ENCODE measurements around the gene BRME1. TPM values are rescaled to one million over a fixed set of nuclear protein-coding genes. Genes with fewer than 3 reads are reported as not detected.

The BRME1 gene
- total and polyA plus RNA-seq, 2 of the 13 experiments (the other 11 are each of a cell fraction or from before 2014, with no cell fraction given), result 0.74 to 1.5 TPM

DNA sequence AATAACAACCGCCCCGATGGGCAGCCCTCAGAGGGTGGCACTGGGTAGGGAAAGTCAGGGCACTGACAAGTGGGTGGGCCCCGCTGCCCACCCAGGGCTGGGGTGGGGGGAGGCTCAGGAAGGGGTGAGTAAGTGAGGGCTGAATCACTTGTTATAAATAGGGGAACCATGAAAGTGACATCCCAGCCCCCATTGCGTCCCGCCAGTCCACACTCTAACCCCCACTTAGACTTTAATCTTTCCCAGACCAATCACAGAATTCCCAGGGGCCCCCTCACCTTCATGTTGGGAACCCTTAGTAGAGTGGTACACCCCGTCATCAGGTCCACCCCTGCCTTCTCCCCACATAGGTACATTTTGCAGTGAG, 66.0 kb downstream of the BRME1 start:
- WGBS (ENCODE audit: low lambda C conversion rate), result 97% methylated on average over 6 of the region's 6 CpGs
- Histone ChIP-seq H2AFZ (ENCODE audit: low read length) (no peak overlapping the region), H3K27me3 (ENCODE audit: control insufficient read depth in 1 of 2, insufficient read depth in 2 of 2, low read length in 2 of 2) (no peaks in the 10 kb centered on the region), H3K9me3 (ENCODE audit: low read length) (no peaks in the 10 kb centered on the region), H3K4me2 (ENCODE audit: low read depth, low read length) (peak overlapping the region; percentile 19; the same call in 1 of the 2 replicates), H3K79me2 (ENCODE audit: insufficient read depth, low read length) (peaks cover 25% of the 10 kb centered on the region), H4K20me1 (ENCODE audit: insufficient read depth, low read length) (no peaks in the 10 kb centered on the region), H3K4me3 (replicated peaks in 1 of 3; ENCODE audit: insufficient read depth in 1 of 3, low read depth in 2 of 3, low read length in 3 of 3) (no peak overlapping the region), H3K27ac (ENCODE audit: extremely low read length, insufficient read depth, low read length) (no peak overlapping the region), H3K9ac (ENCODE audit: insufficient read depth, low read depth, low read length) (no peak overlapping the region), H3K4me1 (ENCODE audit: insufficient read depth, low read length) (peaks cover 55% of the 10 kb centered on the region), H3K36me3 (replicated peaks in 1 of 2; ENCODE audit: control insufficient read depth in 1 of 2, insufficient read depth in 2 of 2, low read length in 2 of 2) (no peaks in the 10 kb centered on the region; a peak in 2 of 5 replicates)
- peak; percentile 5 for TF ChIP-seq AGO2 (optimal IDR thresholded peaks at IDR 0.05; ENCODE audit: low read depth, low read length)
- TF ChIP-seq, protein P1, sequence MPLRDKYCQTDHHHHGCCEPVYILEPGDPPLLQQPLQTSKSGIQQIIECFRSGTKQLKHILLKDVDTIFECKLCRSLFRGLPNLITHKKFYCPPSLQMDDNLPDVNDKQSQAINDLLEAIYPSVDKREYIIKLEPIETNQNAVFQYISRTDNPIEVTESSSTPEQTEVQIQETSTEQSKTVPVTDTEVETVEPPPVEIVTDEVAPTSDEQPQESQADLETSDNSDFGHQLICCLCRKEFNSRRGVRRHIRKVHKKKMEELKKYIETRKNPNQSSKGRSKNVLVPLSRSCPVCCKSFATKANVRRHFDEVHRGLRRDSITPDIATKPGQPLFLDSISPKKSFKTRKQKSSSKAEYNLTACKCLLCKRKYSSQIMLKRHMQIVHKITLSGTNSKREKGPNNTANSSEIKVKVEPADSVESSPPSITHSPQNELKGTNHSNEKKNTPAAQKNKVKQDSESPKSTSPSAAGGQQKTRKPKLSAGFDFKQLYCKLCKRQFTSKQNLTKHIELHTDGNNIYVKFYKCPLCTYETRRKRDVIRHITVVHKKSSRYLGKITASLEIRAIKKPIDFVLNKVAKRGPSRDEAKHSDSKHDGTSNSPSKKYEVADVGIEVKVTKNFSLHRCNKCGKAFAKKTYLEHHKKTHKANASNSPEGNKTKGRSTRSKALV (CRISPR knock-in tag; IDR thresholded peaks at IDR 0.05), result no peak
- in situ Hi-C loops (cut with HindIII; ENCODE audit: extremely low pct_ligation_motif_present, low pct_unique_long_range_greater_than_20kb) (no loop called here), intact Hi-C loops (cut with micrococcal nuclease; ENCODE audit: unreplicated experiment) (no loop called here)
- POLR2A ChIA-PET, result no interaction called here
- no TSS peak for BruUV-seq (replicated peaks)
- CTCF ChIA-PET (ENCODE audit: low intra/inter-chr PET ratio, low total read pairs), result no interaction called here
- FAIRE-seq (no peak), DNase-seq (ENCODE audit: low spot score) (no peak), ATAC-seq (no peak)

DNA sequence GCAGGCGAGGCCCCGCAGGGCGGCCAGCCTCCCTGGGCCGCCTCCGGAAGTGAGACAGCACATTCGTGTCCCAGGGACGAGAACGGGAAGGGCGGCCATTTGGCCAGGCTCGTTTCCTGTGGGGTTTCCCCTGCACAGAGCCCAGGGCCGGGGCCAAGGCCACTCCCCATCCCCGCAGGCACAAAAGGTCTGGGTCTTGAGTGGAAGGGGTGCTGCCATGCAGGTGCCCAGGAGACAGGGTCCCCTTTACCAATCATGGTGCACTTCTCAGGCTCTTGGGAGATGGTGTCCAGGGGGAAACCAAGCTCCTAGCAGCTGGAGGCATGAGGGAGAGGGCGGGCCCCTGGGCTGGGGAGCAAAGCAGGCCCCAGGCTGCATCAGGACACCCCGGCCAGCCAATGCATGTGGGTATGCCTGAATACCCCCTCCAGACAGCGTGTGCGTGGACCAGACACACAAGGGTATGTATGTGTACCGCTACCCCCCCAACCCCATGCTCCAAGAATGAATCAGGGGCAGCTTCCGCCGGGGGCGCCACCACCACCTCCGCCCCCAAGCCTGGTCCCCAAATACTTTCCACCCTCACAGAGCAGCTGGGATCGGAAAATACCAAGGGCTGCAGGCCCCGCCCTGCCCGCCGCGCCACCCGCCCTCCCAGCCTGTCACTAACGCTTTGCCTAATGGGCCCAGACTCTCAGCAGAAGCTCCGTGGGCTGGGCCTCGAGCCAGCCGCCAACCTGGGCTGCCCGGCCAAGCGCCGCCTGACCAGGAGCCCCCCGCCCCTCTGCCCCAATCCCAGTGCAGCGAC, 66.6 kb downstream of the BRME1 start:
- no peak overlapping the region for H3K27ac ChIP-seq (ENCODE audit: extremely low read length, insufficient read depth, low read length)
- FAIRE-seq, result no peak

More for the DNA sequence above, 66.6 kb downstream of the BRME1 start:
- Histone ChIP-seq H3K36me3 (replicated peaks in 1 of 2; ENCODE audit: control insufficient read depth in 1 of 2, insufficient read depth in 2 of 2, low read length in 2 of 2) (no peaks in the 10 kb centered on the region; a peak in 2 of 5 replicates), H4K20me1 (ENCODE audit: insufficient read depth, low read length) (no peaks in the 10 kb centered on the region), H2AFZ (ENCODE audit: low read length) (no peak overlapping the region), H3K79me2 (ENCODE audit: insufficient read depth, low read length) (peaks cover 25% of the 10 kb centered on the region), H3K9ac (ENCODE audit: insufficient read depth, low read depth, low read length) (no peak overlapping the region), H3K4me2 (ENCODE audit: low read depth, low read length) (no peak overlapping the region), H3K27me3 (ENCODE audit: control insufficient read depth in 1 of 2, insufficient read depth in 2 of 2, low read length in 2 of 2) (no peaks in the 10 kb centered on the region), H3K4me1 (ENCODE audit: insufficient read depth, low read length) (peaks cover 53% of the 10 kb centered on the region), H3K9me3 (ENCODE audit: low read length) (no peaks in the 10 kb centered on the region), H3K4me3 (replicated peaks in 1 of 3; ENCODE audit: insufficient read depth in 1 of 3, low read depth in 2 of 3, low read length in 3 of 3) (no peak overlapping the region)
- TF ChIP-seq, protein P2, sequence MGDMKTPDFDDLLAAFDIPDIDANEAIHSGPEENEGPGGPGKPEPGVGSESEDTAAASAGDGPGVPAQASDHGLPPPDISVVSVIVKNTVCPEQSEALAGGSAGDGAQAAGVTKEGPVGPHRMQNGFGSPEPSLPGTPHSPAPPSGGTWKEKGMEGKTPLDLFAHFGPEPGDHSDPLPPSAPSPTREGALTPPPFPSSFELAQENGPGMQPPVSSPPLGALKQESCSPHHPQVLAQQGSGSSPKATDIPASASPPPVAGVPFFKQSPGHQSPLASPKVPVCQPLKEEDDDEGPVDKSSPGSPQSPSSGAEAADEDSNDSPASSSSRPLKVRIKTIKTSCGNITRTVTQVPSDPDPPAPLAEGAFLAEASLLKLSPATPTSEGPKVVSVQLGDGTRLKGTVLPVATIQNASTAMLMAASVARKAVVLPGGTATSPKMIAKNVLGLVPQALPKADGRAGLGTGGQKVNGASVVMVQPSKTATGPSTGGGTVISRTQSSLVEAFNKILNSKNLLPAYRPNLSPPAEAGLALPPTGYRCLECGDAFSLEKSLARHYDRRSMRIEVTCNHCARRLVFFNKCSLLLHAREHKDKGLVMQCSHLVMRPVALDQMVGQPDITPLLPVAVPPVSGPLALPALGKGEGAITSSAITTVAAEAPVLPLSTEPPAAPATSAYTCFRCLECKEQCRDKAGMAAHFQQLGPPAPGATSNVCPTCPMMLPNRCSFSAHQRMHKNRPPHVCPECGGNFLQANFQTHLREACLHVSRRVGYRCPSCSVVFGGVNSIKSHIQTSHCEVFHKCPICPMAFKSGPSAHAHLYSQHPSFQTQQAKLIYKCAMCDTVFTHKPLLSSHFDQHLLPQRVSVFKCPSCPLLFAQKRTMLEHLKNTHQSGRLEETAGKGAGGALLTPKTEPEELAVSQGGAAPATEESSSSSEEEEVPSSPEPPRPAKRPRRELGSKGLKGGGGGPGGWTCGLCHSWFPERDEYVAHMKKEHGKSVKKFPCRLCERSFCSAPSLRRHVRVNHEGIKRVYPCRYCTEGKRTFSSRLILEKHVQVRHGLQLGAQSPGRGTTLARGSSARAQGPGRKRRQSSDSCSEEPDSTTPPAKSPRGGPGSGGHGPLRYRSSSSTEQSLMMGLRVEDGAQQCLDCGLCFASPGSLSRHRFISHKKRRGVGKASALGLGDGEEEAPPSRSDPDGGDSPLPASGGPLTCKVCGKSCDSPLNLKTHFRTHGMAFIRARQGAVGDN (CRISPR knock-in tag; IDR thresholded peaks at IDR 0.05), result peak; percentile 8; the same call in 1 of the 2 replicates
- TF ChIP-seq CEBPB (IDR thresholded peaks at IDR 0.05; ENCODE audit: borderline replicate concordance, low read depth, low read length) (no peak), RBFOX2 (IDR thresholded peaks at IDR 0.05; ENCODE audit: low read depth, low read length) (0 out of 2 replicates have a peak, but pooled peaks have one; percentile 34), AGO2 (optimal IDR thresholded peaks at IDR 0.05; ENCODE audit: low read depth, low read length) (peak; percentile 18)
- TF ChIP-seq, protein P3, sequence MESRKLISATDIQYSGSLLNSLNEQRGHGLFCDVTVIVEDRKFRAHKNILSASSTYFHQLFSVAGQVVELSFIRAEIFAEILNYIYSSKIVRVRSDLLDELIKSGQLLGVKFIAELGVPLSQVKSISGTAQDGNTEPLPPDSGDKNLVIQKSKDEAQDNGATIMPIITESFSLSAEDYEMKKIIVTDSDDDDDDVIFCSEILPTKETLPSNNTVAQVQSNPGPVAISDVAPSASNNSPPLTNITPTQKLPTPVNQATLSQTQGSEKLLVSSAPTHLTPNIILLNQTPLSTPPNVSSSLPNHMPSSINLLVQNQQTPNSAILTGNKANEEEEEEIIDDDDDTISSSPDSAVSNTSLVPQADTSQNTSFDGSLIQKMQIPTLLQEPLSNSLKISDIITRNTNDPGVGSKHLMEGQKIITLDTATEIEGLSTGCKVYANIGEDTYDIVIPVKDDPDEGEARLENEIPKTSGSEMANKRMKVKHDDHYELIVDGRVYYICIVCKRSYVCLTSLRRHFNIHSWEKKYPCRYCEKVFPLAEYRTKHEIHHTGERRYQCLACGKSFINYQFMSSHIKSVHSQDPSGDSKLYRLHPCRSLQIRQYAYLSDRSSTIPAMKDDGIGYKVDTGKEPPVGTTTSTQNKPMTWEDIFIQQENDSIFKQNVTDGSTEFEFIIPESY (CRISPR knock-in tag; IDR thresholded peaks at IDR 0.05), result 0 out of 2 replicates have a peak, but pooled peaks have one; percentile 19
- POLR2A ChIA-PET, result no interaction called here
- intact Hi-C loops (cut with micrococcal nuclease; ENCODE audit: unreplicated experiment), result no loop called here
- CTCF ChIA-PET (ENCODE audit: low intra/inter-chr PET ratio, low total read pairs), result no interaction called here
- DNase-seq (ENCODE audit: low spot score) (no peak), ATAC-seq (no peak)
- 96% methylated on average over 19 of the region's 36 CpGs for WGBS (ENCODE audit: low lambda C conversion rate)
- in situ Hi-C loops (cut with HindIII; ENCODE audit: extremely low pct_ligation_motif_present, low pct_unique_long_range_greater_than_20kb), result no loop called here
- BruUV-seq (replicated peaks), result no TSS peak
